ENCODE results near the gene GLRX5. TPM values are rescaled to one million over a fixed set of nuclear protein-coding genes. Genes with fewer than 3 reads are reported as not detected.

Gene GLRX5
- total and polyA plus RNA-seq, 2 experiments from 2014 or later = 91.4 to 130 TPM

DNA sequence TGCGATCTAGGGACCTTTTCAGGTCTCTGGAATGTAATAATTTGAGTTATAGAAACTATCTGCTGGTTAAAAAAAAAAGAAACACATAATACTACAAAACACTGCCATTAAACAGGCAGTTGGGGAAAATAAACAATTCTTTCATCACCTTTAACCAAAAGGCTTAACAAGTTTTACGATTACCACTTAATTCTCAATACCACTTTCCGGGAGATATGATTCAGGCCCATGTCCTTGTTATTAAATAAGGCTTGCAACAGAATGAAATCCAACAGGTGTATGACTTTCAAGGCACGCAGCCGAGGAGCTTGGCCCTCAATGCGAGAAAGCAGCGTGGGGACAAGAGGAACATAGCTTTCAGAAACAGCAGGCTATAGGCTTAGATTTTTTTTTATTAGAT lies 5.6 kb upstream of the GLRX5 start (continued):
- no peak for TF ChIP-seq EZH2phosphoT487 (IDR thresholded peaks at IDR 0.05; ENCODE audit: unreplicated experiment)
- no peak for TF ChIP-seq JUNB (IDR thresholded peaks at IDR 0.05; ENCODE audit: unreplicated experiment)
- TF ChIP-seq ZNF331 (CRISPR knock-in tag; IDR thresholded peaks at IDR 0.05; ENCODE audit: low read depth) = no peak
- no peak for TF ChIP-seq CREB1 (CRISPR knock-in tag; IDR thresholded peaks at IDR 0.05; ENCODE audit: low read depth)
- TF ChIP-seq CTCF (conservative IDR thresholded peaks at IDR 0.05; ENCODE audit: low read depth in 2 of 2) = no peak
- TF ChIP-seq STAT1 (IDR thresholded peaks at IDR 0.05; ENCODE audit: unreplicated experiment) = no peak
- TF ChIP-seq NANOG (IDR thresholded peaks at IDR 0.05; ENCODE audit: borderline replicate concordance) = no peak

DNA sequence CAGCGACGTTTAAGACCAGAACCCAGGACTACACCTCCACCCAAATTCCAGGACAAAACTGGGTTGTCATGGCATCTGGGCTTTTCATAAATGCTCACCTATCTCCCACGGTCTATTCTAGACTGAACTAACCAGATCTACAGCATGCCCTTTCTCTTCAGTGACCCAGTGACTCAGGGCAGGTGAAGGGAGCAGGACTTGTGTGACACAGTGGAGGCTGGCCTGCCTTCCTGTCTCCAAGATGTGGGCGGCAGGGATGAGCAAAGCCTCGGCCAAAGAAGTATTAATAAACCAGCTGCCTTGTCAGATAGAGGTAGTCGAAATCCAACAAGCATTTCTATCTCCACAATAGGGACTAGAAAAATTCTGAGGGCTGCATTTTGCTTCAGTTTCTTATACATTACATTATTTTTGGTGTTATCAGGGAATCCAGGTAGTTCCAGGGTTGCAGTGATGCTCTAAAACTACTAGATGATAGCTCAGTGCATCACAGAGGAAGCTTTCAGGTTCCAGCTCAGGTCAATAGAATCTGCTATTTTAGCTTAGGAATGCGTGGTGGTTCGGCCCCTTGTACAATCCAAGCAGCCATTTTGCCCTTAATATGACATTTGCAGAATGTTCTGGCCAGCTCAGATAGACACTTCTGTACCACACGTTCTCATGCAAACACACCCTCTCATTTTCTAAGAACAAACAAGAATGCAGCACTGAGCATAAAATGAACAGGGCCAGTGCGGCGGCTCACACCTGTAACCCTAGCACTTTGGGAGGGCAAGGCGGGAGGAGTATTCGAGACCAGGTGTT lies 4.2 kb upstream of the GLRX5 start:
- no peak overlapping the region for H3K27ac Mint-ChIP-seq
- no peak for TF ChIP-seq ETS1 (IDR thresholded peaks at IDR 0.05)
- TF ChIP-seq, protein P1, sequence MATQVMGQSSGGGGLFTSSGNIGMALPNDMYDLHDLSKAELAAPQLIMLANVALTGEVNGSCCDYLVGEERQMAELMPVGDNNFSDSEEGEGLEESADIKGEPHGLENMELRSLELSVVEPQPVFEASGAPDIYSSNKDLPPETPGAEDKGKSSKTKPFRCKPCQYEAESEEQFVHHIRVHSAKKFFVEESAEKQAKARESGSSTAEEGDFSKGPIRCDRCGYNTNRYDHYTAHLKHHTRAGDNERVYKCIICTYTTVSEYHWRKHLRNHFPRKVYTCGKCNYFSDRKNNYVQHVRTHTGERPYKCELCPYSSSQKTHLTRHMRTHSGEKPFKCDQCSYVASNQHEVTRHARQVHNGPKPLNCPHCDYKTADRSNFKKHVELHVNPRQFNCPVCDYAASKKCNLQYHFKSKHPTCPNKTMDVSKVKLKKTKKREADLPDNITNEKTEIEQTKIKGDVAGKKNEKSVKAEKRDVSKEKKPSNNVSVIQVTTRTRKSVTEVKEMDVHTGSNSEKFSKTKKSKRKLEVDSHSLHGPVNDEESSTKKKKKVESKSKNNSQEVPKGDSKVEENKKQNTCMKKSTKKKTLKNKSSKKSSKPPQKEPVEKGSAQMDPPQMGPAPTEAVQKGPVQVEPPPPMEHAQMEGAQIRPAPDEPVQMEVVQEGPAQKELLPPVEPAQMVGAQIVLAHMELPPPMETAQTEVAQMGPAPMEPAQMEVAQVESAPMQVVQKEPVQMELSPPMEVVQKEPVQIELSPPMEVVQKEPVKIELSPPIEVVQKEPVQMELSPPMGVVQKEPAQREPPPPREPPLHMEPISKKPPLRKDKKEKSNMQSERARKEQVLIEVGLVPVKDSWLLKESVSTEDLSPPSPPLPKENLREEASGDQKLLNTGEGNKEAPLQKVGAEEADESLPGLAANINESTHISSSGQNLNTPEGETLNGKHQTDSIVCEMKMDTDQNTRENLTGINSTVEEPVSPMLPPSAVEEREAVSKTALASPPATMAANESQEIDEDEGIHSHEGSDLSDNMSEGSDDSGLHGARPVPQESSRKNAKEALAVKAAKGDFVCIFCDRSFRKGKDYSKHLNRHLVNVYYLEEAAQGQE (IDR thresholded peaks at IDR 0.05; ENCODE audit: unreplicated experiment) = no peak
- TF ChIP-seq EZH2 (IDR thresholded peaks at IDR 0.05; ENCODE audit: low read depth, unreplicated experiment) = no peak
- TF ChIP-seq ZNF462 (CRISPR knock-in tag; IDR thresholded peaks at IDR 0.05) = no peak
- TF ChIP-seq EZH2phosphoT487 (IDR thresholded peaks at IDR 0.05; ENCODE audit: unreplicated experiment) = no peak
- TF ChIP-seq CREB1 (CRISPR knock-in tag; IDR thresholded peaks at IDR 0.05; ENCODE audit: low read depth) = no peak
- Histone ChIP-seq H3K4me2 (no peak overlapping the region), H2AFZ (no peak overlapping the region), H3K36me3 (ENCODE audit: insufficient read depth) (0 out of 2 replicates have a peak, but pooled peaks cover 12% of the 10 kb centered on the region), H3K4me1 (ENCODE audit: insufficient read depth) (peaks cover 26% of the 10 kb centered on the region), H3K27me3 (ENCODE audit: insufficient read depth) (no peaks in the 10 kb centered on the region), H3K27ac (ENCODE audit: low read depth) (no peak overlapping the region), H3K9me2 (ENCODE audit: insufficient read depth) (no peaks in the 10 kb centered on the region), H3K4me3 (no peak overlapping the region), H3K79me2 (replicated peaks; ENCODE audit: insufficient read depth) (peaks cover 58% of the 10 kb centered on the region), H3F3A (replicated peaks; ENCODE audit: low read depth) (no peaks in the 10 kb centered on the region), H4K20me1 (replicated peaks; ENCODE audit: insufficient read depth) (peaks cover 48% of the 10 kb centered on the region)
- DNase-seq (ENCODE audit: low spot score) (no peak), ATAC-seq (no peak)
- peaks cover 25% of the 10 kb centered on the region for H3K4me1 Mint-ChIP-seq
- no peaks in the 10 kb centered on the region for H3K9me3 Mint-ChIP-seq
- no peak overlapping the region for H3K4me3 Mint-ChIP-seq
- H3K27me3 Mint-ChIP-seq (ENCODE audit: insufficient read depth, low read depth, poor library complexity) = peaks cover 10% of the 10 kb centered on the region
- H3K36me3 Mint-ChIP-seq (ENCODE audit: low read depth) = peaks cover 34% of the 10 kb centered on the region
